Endometrial microvascular endothelial cells (primary cell): Measurements from ENCODE around the gene FRMD5. TPM values are rescaled to one million over a fixed set of nuclear protein-coding genes. Genes with fewer than 3 reads are reported as not detected.
"Not testable (repeated sequence)": the region's sequence is repeated elsewhere in the genome, so short reads cannot be mapped to it uniquely, and the experiment has no call there.

ENCODE experiments used
- in situ Hi-C: cut with HindIII; loops from 2 replicates; pipeline ENCODE4 v1.10.0; 2017; ENCODE audit warnings: low sequenced_read_pairs, low pct_unique_long_range_greater_than_20kb; ENCODE audit errors: inconsistent ontology term
- total RNA-seq: library from RNA; depleted of rRNA; stranded (reverse); fragments of >200 nt; gene quantifications from one replicate; pipeline ENCODE4 v1.2.3, GENCODE V29; 2015; ENCODE audit errors: inconsistent ontology term

Gene FRMD5
- total RNA-seq, 1 donor from 2014 or later = 0.28 TPM

GRCh38 chr15:43893956-43894355 lies 301.1 kb downstream of the FRMD5 start:
- in situ Hi-C loops = no loop called here

DNA sequence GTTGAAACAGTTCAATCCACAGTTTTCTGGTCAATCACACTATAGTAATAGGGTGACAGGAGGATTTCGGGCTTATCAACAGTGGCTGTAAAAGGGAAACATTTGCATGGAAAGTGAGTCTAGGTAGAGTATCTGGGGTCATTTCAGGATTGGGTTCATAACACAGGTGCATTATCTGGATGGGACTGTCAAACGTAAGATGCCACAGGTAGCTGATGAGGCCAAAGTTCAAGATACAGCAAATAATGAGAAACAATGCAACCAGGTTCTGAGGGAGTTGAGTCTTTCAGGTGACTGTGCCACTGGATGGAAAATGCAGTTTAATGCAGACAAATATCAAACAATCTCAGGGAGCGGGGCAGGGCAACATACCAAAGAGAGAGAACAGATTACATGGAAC lies 306.0 kb downstream of the FRMD5 start:
- in situ Hi-C loops = no loop called here

GRCh38 chr15:43887901-43888300 lies 307.2 kb downstream of the FRMD5 start:
- in situ Hi-C loops = no loop called here

GRCh38 chr15:43886558-43886957 lies 308.5 kb downstream of the FRMD5 start:
- in situ Hi-C loops = no loop called here

DNA sequence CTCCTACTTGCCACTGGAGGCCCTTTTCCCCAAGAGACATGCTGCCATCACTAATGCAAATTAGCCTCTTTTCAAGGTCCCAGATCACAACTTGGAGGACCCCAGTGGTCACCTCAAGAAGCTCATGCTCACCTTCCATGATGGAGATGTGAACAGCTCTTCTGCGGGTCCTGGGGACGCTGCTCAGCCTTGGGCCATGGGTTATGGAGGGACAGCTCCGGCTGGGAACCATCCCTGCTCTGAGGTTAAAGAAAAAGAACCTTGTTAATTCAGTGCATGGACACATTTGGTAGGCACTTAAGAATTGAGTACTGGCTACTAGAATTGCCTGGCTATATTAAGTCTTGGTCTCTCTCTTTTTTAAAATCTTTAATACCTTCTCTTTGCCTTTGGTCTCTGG lies 311.5 kb downstream of the FRMD5 start:
- in situ Hi-C loops = no loop called here

DNA sequence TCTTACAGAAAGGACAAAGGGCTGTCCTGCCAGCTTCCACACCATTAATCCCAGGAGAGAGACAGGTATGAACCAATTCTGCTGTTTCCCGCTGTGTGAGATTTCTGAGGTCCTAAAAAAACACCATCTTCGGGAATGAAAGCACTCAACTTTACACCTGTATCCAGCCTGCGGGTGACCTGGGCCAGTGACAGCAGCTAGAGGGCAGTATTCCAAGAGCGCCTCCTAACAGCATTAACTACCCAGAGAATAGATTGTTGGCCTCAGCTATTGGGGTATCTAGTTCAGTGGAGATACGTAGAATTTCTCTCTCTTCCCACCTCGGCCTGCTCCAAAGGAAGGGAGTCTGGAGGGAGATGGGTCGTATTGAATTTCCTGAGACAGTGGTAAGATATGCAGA lies 313.1 kb downstream of the FRMD5 start:
- in situ Hi-C loops = no loop called here

GRCh38 chr15:43881245-43881644 lies 313.8 kb downstream of the FRMD5 start:
- in situ Hi-C loops = no loop called here

DNA sequence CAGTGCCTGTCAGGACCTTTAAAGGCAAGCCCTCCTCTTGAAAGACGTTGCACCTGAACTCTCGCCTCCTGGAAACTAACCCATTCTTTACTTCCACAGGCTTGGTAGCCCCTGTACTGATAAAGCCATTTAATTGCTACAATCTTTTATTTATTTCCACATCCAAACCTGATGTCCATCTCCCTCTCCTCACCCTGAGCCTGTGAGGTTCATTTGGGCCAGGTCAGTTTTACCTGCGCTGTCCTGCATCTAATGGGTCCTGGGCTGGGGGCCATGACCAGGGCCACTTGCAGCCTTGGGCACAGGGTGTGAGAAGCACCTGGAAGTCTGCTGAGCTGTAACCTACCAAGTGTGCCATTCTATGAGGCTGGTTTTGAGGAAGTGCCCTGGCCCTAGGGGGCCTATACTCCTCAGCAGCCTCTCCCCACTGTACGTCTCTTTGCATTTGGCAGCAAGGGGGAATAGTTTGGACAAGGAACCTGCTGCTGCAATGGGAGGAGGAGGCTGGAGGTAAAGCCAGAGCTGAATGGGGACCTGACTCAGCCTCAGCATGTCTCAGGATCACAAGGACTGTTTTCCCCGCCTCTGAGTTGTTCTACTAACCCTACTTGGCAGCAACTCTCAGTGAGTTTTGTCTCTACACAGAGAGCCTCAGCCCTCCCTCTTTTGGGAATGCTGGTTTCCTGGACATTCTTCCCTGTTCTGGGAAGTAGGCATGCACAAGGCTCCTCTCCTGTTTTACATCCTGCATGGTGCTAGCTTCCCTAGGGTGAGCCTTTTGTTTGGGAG lies 314.5 kb downstream of the FRMD5 start:
- in situ Hi-C loops = no loop called here

- in situ Hi-C loops = no loop called here
Measured at GRCh38 chr15:43879386-43880355, 315.4 kb downstream of the FRMD5 start.

GRCh38 chr15:43878446-43878845 lies 316.6 kb downstream of the FRMD5 start:
- in situ Hi-C loops = no loop called here

GRCh38 chr15:43877371-43877770 lies 317.7 kb downstream of the FRMD5 start:
- in situ Hi-C loops = no loop called here

GRCh38 chr15:43876872-43877271 lies 318.2 kb downstream of the FRMD5 start:
- in situ Hi-C loops = no loop called here

DNA sequence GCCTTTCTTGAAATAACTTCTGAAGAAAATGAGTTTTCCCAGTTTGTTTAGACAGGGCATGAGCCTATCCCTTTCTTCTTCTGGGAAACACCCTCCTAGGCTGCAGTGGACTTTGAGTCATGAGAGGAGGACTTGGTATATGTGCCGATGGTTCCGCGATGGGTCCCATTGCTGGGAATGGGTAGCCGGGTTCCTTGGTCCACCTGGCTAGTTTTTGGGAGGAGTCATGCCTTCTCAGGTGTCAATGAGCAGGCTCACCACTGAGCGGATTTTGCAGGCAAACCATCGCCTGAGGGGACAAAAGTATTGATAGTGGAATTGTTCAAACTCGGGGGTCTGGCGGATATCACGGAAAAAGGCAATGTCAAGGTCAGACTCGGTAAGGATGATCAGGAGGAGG lies 321.4 kb downstream of the FRMD5 start:
- in situ Hi-C loops = no loop called here

GRCh38 chr15:43872416-43873020 lies 322.6 kb downstream of the FRMD5 start:
- in situ Hi-C loops = no loop called here

GRCh38 chr15:43871835-43872234 lies 323.2 kb downstream of the FRMD5 start:
- in situ Hi-C loops = no loop called here

DNA sequence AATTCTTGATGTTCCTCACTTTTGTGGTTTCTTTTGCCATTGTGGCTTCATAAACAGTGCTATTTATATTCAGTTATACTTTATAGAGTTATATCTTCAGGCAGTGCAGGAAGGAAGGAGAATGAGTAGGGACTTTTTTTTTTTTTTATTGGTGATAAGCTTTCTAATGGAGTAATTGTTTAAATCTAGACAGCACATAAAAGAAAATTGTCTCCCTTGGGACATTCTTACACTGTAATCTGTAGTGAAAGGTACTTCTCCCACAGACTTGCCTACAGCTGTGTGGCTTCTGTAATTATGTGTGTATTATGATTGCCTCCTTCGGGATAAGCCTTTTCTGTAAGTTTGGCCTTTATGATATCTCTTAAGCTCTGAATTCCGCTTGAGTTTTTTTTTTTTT lies 326.7 kb downstream of the FRMD5 start:
- in situ Hi-C loops = no loop called here

GRCh38 chr15:43867096-43867495 lies 328.0 kb downstream of the FRMD5 start:
- in situ Hi-C loops = no loop called here

- in situ Hi-C loops = not testable (repeated sequence)
Measured at GRCh38 chr15:43866636-43867035, 328.4 kb downstream of the FRMD5 start.

- in situ Hi-C loops = no loop called here
Measured at GRCh38 chr15:43859546-43859945, 335.5 kb downstream of the FRMD5 start.

GRCh38 chr15:43854801-43855200 lies 340.3 kb downstream of the FRMD5 start:
- in situ Hi-C loops = no loop called here
